ENCODE data around the gene POTEB2.
"Not testable (repeated sequence)": the region's sequence is repeated elsewhere in the genome, so short reads cannot be mapped to it uniquely, and the experiment has no call there.

POTEB2 gene

DNA sequence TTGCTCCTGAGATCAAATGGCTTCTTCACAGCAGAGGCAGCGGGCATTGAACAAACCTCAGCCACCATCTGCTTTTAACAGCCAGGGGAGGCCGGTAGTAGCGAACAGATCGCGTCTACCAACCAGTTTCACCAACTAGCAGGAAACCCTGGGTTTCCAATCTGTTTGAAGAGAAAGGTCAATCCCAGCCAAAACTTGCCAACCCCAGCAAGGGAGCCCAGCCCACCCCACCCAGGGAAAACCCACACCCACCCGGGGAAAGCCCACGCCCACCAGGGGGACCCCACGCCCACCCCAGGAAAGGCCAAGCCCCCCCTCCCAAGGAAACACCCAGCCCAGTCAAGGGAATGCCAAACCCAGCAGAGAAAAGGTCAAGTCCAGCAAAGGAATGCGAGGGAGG is at the start of gene POTEB2:
TSS of gene POTEB2 (minus strand) at position 101 of the 400 bp plus-strand sequence. CDS start at position 68, 33 bp downstream.
- DNase-seq: not testable (repeated sequence)

DNA sequence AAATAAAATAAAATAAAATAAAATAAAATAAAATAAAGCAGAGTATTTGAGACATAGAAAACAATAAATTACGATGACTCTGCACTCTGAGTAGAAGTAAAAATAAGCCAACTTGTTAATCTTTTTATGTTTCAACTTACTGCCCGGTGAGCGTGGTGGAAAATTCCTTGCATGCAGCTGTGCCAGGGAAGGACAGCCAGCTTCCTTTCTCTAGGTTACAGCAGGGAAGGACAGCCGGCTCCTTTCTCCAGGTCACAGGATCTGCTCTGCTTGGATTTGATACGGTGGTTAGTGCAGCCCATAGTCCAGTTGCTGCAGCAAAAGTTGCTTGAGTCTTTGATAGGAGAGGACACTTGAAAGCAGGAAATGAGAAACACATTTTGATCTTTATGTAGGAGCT is 13.8 kb upstream of the POTEB2 start:
- not testable (repeated sequence) for DNase-seq

DNA sequence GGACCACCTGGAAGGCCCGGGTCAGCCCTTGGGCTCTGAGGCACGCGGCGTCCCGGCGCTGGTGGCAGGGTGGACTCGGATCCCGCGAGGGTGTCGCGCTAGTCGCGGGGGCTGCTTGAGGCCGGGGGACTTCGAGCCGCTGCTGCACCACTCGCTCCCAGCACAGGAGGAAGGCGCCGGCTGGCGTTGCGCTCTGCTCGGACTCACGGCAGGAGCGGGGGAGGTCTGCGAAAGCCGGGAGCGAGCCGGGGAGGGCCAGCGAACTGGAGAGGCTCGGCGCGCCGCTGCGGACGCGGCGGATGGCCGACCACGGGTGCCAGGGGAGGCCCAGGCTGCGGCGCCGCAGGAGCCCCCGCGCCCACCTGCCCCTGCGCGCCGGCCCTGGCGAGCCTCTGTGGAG is 12.3 kb upstream of the POTEB2 start:
- DNase-seq: not testable (repeated sequence)

DNA sequence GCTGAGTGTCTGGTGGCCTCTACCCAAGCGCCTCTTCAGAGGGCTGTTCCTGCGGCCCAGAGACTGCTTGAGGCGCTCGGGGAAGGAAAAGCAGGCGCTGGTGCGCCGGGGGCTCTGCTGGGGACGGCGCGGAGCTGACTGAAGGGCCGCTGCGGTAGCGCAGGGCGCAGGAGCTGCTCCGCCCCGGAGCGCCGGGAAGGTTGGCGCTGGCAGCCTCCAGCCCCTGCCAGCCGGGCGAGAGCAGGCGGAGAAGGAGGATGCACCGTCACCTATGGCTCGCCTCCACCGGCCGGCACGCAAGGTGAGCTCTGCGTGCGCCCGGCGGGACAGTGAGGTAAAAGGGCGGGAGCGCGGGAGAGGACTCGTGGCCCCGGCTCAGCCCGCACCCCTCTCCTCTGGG is 11.7 kb upstream of the POTEB2 start:
- not testable (repeated sequence) for DNase-seq

Data from SHP77 (cell line).